KMS-11 (cell line): Measurements from ENCODE around the gene PAK1.

ENCODE experiments used
- H2AFZ ChIP-seq: fragments of 200-600 bp; sonication (generic); 2 replicates; pipeline ENCODE4 v1.6.1; 2016; ENCODE audit warnings: antibody characterized with exemption, mixed run types, low read depth
- H3K27ac ChIP-seq: fragments of 200-600 bp; sonication (generic); 2 replicates; pipeline ENCODE4 v1.6.1; 2016; ENCODE audit warnings: mild to moderate bottlenecking, mixed run types
- H3K27me3 ChIP-seq: fragments of 200-600 bp; sonication (generic); 2 replicates; pipeline ENCODE4 v1.6.1; 2017; ENCODE audit warnings: mild to moderate bottlenecking, low read depth, mixed run types, moderate library complexity; ENCODE audit not compliant: insufficient read depth
- H3K36me3 ChIP-seq: fragments of 200-600 bp; sonication (generic); 2 replicates; pipeline ENCODE4 v1.6.1; 2017; ENCODE audit warnings: mild to moderate bottlenecking, mixed run types; ENCODE audit not compliant: insufficient read depth
- H3K4me1 ChIP-seq: fragments of 200-600 bp; sonication (generic); 2 replicates; pipeline ENCODE4 v1.6.1; 2016; ENCODE audit warnings: mild to moderate bottlenecking, low read depth, mixed run types; ENCODE audit not compliant: poor library complexity, severe bottlenecking
- H3K4me2 ChIP-seq: fragments of 200-600 bp; sonication (generic); 2 replicates; pipeline ENCODE4 v1.7.0; 2016; ENCODE audit warnings: mild to moderate bottlenecking, mixed run types
- H3K4me3 ChIP-seq: fragments of 200-600 bp; sonication (generic); IDR thresholded peaks from 2 replicates; pipeline ENCODE4 v1.6.1; 2017; ENCODE audit warnings: low read depth, low read length, mixed read lengths; ENCODE audit not compliant: insufficient read depth
- H3K79me2 ChIP-seq: fragments of 200-600 bp; sonication (generic); 2 replicates; pipeline ENCODE4 v1.6.1; 2016; ENCODE audit warnings: low read depth, mixed run types; ENCODE audit not compliant: insufficient read depth
- H3K9ac ChIP-seq: fragments of 200-600 bp; sonication (generic); 2 replicates; pipeline ENCODE4 v1.6.1; 2016; ENCODE audit warnings: mild to moderate bottlenecking, mixed run types
- H4K20me1 ChIP-seq: fragments of 200-600 bp; sonication (generic); 2 replicates; pipeline ENCODE4 v1.6.1; 2016; ENCODE audit warnings: mild to moderate bottlenecking, mixed run types; ENCODE audit not compliant: insufficient read depth
- CTCF ChIP-seq: fragments of 200-600 bp; sonication (generic); conservative IDR thresholded peaks from 2 replicates; pipeline ENCODE4 v1.6.1; 2017; ENCODE audit warnings: low read depth, mild to moderate bottlenecking, antibody characterized with exemption, low read length, moderate library complexity, mixed read lengths

Gene PAK1

GRCh38 chr11:77479746-77480352, 6.0 kb upstream of the PAK1 start:
- Histone ChIP-seq H2AFZ (no peak overlapping the region), H3K4me3 (no peak overlapping the region), H3K9ac (no peak overlapping the region), H3K4me2 (no peak overlapping the region), H3K4me1 (no peaks in the 10 kb centered on the region), H4K20me1 (no peaks in the 10 kb centered on the region), H3K27me3 (no peaks in the 10 kb centered on the region), H3K36me3 (no peaks in the 10 kb centered on the region), H3K27ac (no peak overlapping the region), H3K79me2 (no peaks in the 10 kb centered on the region)
- no peak for TF ChIP-seq CTCF

GRCh38 chr11:77475206-77475605, 1.3 kb upstream of the PAK1 start:
- no peaks in the 10 kb centered on the region for H3K79me2 ChIP-seq
- no peak overlapping the region for H3K4me2 ChIP-seq
- no peak overlapping the region for H2AFZ ChIP-seq
- H3K36me3 ChIP-seq, result no peaks in the 10 kb centered on the region
- H3K27ac ChIP-seq, result no peak overlapping the region
- no peak overlapping the region for H3K4me3 ChIP-seq
- H3K27me3 ChIP-seq, result no peaks in the 10 kb centered on the region
- H3K4me1 ChIP-seq, result peaks cover 21% of the 10 kb centered on the region
- TF ChIP-seq CTCF, result no peak
- no peak overlapping the region for H3K9ac ChIP-seq
- H4K20me1 ChIP-seq, result no peaks in the 10 kb centered on the region

- Histone ChIP-seq H3K36me3 (no peaks in the 10 kb centered on the region), H4K20me1 (no peaks in the 10 kb centered on the region), H3K4me1 (peaks cover 27% of the 10 kb centered on the region), H3K79me2 (no peaks in the 10 kb centered on the region), H2AFZ (peak overlapping the region; percentile 90; the same call in 1 of the 2 replicates), H3K27ac (no peak overlapping the region), H3K4me2 (peak overlapping the region; percentile 3; the same call in 1 of the 2 replicates), H3K4me3 (no peak overlapping the region), H3K9ac (peak overlapping the region; percentile 81; the same call in 1 of the 2 replicates), H3K27me3 (no peaks in the 10 kb centered on the region)
- TF ChIP-seq CTCF, result no peak
These were observed 778 bp upstream of the PAK1 start for GRCh38 chr11:77474684-77475060.

GRCh38 chr11:77472991-77473800, 698 bp downstream of the PAK1 start:
- no peaks in the 10 kb centered on the region; the same call in 1 of the 2 replicates for H3K79me2 ChIP-seq
- peak overlapping the region; percentile 81 for H3K9ac ChIP-seq
- H2AFZ ChIP-seq, result peak overlapping the region; percentile 90
- no peak overlapping the region for H3K4me3 ChIP-seq
- no peak for TF ChIP-seq CTCF
- no peaks in the 10 kb centered on the region for H3K27me3 ChIP-seq
- peak overlapping the region; percentile 87 for H3K4me2 ChIP-seq
- H4K20me1 ChIP-seq, result no peaks in the 10 kb centered on the region
- no peaks in the 10 kb centered on the region for H3K36me3 ChIP-seq
- peaks cover 35% of the 10 kb centered on the region for H3K4me1 ChIP-seq
- peak overlapping the region; percentile 35 for H3K27ac ChIP-seq
